OCI-M1 (cell line): ENCODE measurements around the gene HNRNPDL.
"Not testable (repeated sequence)": the region's sequence is repeated elsewhere in the genome, so short reads cannot be mapped to it uniquely, and the experiment has no call there.

Source experiments
- DNase-seq: peaks from one replicate; lab custom pipeline; 2025; lab: John Stamatoyannopoulos, UW

Gene HNRNPDL

DNA sequence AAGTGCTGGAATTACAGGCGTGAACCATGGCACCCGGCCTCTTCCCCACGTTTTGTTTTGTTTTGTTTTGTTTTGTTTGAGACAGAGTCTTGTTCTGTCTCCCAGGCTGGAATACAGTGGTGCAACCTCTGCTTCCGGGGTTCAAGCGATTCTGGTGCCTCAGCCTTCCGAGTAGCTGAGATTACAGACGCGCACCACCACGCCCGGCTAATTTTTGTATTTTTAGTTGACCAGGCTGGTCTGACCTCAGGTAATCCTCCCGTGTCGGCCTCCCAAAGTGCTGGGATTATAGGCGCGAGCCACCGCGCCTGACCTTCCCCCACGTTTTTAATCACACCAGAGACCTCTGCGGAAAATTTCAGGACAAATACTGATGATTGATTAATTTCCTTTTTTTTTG lies 2.3 kb upstream of the HNRNPDL start:
- no peak for DNase-seq

GRCh38 chr4:82431831-82432230 lies 1.6 kb upstream of the HNRNPDL start:
- no peak for DNase-seq

GRCh38 chr4:82430964-82431745 lies 893 bp upstream of the HNRNPDL start:
- DNase-seq: peak; percentile 71

- DNase-seq: peak; percentile 84
Observed at GRCh38 chr4:82429728-82430192, 502 bp downstream of the HNRNPDL start.

GRCh38 chr4:82428969-82429727 lies 1.1 kb downstream of the HNRNPDL start:
- DNase-seq: peak; percentile 96

DNA sequence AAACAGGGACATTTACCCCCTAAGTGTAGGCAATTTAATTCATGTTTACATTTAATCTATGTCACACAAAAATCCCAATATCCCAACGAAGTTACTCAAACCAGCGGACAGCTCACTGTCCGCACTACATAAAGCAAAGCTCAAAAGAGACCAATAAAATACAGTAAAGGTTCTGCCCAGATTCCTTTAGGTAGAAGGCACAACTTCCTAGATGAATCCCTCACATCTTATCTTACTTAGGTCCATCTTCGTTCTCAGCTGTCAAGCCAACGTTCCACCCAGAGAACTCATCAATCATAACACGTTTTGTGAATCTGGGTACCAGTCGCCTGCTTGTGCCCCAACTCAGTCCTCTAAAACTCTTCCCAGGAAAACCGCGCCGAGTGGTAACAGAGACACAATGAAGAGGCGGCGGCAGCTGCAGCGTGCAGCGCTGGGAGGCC lies 1.7 kb downstream of the HNRNPDL start:
- DNase-seq: no peak

DNA sequence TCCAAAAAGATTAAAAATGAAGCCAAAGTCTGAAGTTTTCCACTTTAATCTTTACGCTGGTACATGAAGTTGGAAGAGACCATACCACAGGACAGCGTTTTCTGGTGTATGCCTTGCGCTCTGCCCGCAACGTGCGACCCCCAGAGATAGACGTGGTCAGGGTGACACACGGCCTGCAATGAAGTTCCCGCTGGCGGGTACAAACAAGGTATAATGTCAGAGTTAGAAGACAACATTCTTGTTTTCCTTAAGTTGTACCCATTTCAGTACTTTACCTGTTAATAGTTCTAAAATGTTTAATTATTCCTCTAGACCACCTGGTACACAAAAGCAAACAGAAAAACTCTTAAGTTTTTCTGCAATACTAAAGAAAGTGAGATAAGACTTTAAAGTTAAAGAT lies 4.8 kb downstream of the HNRNPDL start:
- no peak for DNase-seq

- DNase-seq: no peak
Observed at GRCh38 chr4:82423245-82424054, 6.8 kb downstream of the HNRNPDL start.

- DNase-seq: no peak
Observed at GRCh38 chr4:82422616-82423015, 7.6 kb downstream of the HNRNPDL start.

DNA sequence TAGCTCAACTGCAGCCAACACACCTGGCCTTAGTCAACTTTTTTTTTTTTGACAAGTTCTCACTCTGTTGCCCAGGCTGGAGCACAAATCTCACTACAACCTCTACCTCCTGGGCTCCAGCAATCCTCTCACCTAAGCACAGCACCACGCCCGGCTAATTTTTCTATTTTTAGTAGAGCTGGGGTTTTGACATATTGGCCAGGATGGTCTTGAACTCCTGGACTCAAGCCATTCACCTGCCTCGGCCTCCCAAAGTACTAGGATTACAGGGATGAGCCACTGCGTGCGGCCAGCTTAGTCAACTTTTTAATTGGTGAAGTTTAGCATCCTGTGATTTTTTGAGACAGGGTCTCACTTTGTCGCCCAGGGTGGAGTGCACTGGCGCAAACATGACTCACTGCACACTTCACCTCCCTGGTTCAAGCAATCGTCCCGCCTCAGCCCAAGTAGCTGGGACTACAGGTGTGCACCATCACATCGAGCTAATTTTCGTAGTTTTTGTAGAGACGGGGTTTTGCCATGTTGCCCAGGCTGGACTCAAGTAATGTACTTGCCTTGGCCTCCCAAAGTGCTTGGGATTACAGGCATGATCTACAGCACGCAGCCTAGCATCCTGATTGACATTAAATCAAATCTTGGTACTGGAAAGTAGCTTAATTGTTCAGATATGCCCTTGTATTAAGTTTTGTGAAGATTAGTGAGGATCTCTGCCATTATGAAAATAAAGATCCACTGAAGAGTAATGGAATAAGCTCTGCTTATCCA lies 8.3 kb downstream of the HNRNPDL start:
- DNase-seq: peak; percentile 34

GRCh38 chr4:82419451-82419850 lies 10.8 kb downstream of the HNRNPDL start:
- DNase-seq: peak; percentile 73

DNA sequence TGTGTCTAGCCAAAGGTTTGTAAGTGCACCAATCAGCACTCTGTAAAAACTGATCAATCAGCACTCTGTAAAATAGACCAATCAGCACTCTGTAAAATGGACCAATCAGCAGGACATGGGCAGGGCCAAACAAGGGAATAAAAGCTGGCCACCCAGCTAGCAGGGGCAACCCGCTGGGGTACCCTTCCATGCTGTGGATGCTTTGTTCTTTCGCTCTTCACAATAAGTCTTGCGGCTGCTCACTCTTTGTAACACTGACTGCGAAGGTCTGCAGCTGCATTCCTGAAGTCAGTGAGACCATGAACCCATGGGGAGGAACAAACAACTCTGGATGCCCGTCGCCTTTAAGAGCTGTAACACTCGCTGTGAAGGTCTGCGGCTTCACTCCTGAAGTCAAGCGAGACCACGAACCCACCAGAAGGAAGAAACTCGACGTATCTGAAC lies 14.3 kb downstream of the HNRNPDL start:
- no peak for DNase-seq

GRCh38 chr4:82415061-82415460 lies 15.2 kb downstream of the HNRNPDL start:
- DNase-seq: not testable (repeated sequence)

GRCh38 chr4:82403725-82404124 lies 26.5 kb downstream of the HNRNPDL start:
- no peak for DNase-seq

DNA sequence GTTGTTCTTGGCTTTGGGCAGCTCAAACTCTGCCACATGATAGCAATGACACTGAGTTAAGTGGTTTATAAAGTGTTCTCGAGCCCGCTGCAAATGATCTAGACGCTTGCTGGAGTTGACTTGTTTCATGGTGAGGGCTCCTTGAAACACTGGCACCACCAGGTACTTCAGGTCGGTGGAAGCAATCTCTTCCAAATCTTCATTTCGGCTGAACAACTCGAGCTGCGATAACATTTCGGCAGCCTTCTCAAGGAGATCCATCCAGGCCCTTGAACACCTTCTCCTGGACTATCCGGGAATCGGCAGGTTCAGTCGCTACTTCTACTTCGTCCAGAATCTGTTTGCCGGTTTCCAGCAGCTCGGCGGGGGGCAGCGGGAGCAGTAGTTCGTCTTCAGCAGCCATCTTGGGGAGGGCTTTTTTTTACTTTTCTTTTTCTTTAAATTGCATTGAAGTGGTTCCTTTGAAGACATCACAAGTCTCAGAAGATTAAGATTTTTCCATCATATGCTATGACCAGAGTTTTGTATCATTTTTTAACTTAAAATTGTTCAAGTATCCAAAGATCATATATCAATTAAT lies 28.0 kb downstream of the HNRNPDL start:
- DNase-seq: no peak

DNA sequence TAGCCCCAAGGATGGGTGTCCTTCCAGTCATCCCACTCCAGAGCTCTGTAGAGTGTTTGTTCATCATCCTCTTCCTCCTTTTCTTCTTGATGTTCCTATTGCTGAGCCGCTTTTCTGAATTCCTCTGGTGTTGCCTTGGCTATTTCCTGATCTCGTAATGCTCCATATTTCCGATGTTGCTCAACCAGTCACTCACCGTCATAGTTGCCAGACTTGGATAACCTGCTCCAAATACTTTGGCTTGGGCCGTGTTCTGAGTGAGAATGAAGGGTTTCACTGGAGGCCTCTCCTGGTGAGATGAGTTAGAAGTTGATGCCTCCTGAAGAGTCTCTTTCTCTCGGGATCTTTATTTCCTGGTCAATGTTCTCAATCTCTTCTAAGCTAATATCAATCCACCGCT lies 28.7 kb downstream of the HNRNPDL start:
- no peak for DNase-seq

DNA sequence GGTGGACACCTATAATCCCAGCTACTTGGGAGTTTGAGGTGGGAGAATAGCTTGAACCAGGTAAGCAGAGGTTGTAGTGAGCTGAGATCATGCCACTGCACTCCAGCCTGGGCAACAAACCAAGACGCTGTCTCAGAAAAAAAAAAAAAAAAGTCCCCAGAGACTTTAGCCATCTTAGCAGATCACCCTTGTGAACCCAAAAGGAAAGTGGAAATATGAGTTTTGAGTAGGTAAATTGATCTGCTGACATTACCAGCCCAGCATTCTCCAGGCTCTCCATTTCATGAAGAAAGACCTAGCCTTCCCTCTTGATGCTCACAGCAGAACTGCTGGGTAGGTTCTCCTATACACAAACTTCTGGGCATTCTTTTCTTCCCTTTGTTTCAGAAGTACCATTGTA lies 32.0 kb downstream of the HNRNPDL start:
- no peak for DNase-seq

GRCh38 chr4:82397527-82397926 lies 32.7 kb downstream of the HNRNPDL start:
- no peak for DNase-seq

GRCh38 chr4:82394896-82395295 lies 35.4 kb downstream of the HNRNPDL start:
- DNase-seq: no peak

DNA sequence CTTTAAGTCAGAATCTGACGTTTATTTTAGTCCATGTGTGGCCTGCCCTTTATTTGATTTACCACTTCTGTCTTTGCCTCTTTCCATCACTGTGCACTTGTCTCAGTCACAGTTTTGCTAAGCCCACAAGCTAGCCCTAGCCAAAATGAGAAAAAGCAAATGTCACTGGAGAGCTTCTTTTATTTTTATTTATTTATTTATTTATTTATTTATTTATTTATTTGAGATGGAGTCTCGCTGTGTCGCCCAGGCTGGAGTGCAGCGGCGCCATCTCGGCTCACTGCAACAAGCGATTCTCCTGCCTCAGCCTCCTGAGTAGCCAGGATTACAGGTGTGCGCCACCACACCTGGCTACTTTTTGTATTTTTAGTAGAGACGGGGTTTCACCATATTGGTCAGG lies 40.2 kb downstream of the HNRNPDL start:
- DNase-seq: not testable (repeated sequence)

- no peak for DNase-seq
Observed at GRCh38 chr4:82388405-82388804, 41.9 kb downstream of the HNRNPDL start.
